Measurements from ENCODE around the gene PTX4. TPM values are rescaled to one million over a fixed set of nuclear protein-coding genes. Genes with fewer than 3 reads are reported as not detected.

PTX4 gene
- polyA plus RNA-seq, 1 of the 3 experiments (the other 2 are of a cell fraction): not detected

DNA sequence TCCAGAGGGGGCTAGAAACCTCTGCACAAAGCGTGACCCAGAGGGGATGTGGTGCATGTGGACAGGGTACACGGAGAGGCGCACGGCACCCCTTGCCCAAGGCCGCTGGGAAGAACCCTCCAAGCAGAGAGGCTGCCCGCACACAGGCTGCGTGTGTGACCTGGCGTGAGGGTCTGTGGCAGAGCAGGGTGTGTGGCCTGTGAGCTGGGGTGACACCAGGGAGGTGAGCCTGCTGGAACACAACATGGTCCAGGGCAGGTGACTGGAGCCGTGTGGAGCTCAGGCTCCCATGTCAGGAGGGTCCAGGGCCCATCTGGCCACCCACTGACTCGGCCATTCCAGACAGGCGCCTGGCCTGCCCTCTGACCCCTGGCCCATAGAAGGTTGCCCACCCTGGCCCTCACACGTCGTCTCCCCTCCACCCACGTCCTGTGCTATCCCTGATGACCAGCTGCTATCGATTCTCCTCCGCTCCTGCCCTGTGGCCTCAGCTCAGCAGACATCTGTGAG, 29.9 kb upstream of the PTX4 start (continued):
- TF ChIP-seq, protein P1, sequence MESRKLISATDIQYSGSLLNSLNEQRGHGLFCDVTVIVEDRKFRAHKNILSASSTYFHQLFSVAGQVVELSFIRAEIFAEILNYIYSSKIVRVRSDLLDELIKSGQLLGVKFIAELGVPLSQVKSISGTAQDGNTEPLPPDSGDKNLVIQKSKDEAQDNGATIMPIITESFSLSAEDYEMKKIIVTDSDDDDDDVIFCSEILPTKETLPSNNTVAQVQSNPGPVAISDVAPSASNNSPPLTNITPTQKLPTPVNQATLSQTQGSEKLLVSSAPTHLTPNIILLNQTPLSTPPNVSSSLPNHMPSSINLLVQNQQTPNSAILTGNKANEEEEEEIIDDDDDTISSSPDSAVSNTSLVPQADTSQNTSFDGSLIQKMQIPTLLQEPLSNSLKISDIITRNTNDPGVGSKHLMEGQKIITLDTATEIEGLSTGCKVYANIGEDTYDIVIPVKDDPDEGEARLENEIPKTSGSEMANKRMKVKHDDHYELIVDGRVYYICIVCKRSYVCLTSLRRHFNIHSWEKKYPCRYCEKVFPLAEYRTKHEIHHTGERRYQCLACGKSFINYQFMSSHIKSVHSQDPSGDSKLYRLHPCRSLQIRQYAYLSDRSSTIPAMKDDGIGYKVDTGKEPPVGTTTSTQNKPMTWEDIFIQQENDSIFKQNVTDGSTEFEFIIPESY (IDR thresholded peaks at IDR 0.05; ENCODE audit: borderline replicate concordance, low read depth): no peak
- TF ChIP-seq SIN3A (IDR thresholded peaks at IDR 0.05; ENCODE audit: borderline replicate concordance, low read depth, low read length): no peak

DNA sequence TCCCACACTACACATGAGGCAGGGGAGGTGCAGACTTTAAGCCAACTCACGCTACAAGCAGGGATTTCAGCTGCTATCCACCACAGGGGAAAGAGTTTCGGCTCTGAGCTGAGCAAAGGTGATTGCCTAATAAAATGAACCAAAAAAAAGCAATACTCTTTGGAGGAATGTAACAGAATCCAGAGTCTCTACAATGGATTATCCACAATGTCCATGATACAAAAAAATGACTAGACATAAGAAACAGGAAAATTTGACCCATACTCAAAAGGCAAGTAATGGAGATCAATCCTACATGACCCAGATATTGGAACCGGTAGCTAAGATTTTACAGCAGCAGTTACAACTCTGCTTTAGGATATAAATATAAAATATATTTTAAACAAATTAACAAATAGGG, 25.8 kb upstream of the PTX4 start:
- no peaks in the 10 kb centered on the region for H3K9me3 ChIP-seq
- H3F3A ChIP-seq (replicated peaks; ENCODE audit: insufficient read depth): no peaks in the 10 kb centered on the region
- no peaks in the 10 kb centered on the region for H3K79me2 ChIP-seq (ENCODE audit: insufficient read depth)
- H3K9me2 ChIP-seq: no peaks in the 10 kb centered on the region
- H4K20me1 ChIP-seq (ENCODE audit: insufficient read depth): no peaks in the 10 kb centered on the region
- ChIA-PET POLR2A (no interaction called here), CTCF (interaction anchor here (2.1 kb wide), 1 partner anchor 10 kb away, joined by 5 read pairs; no protein-coding TSS in a partner anchor)
- H3K4me1 ChIP-seq (ENCODE audit: control insufficient read depth in 1 of 2, insufficient read depth in 2 of 2, low read depth in 1 of 2, low read length in 1 of 2): no peaks in the 10 kb centered on the region
- H3K27me3 ChIP-seq (ENCODE audit: insufficient read depth): no peaks in the 10 kb centered on the region
- no peak overlapping the region for H3K9ac ChIP-seq
- H3K27ac ChIP-seq (ENCODE audit: low read depth in 2 of 2, low read length in 1 of 2): no peak overlapping the region
- H3K36me3 ChIP-seq (replicated peaks in 1 of 2; ENCODE audit: control insufficient read depth in 1 of 2, insufficient read depth in 2 of 2, low read length in 1 of 2): peaks cover 4 to 11% of the 10 kb centered on the region in 2 experiments
- WGBS (ENCODE audit: low lambda C conversion rate): 83% methylated on average over 3 of the region's 3 CpGs
- H3K4me2 ChIP-seq: no peak overlapping the region
- no peak overlapping the region for H2AFZ ChIP-seq (ENCODE audit: low read depth)
- no peak overlapping the region for H3K4me3 ChIP-seq (ENCODE audit: low read depth in 2 of 2, low read length in 1 of 2)
- DNase-seq: no peak
- TF ChIP-seq, protein P1 (IDR thresholded peaks at IDR 0.05; ENCODE audit: borderline replicate concordance, low read depth): no peak
- TF ChIP-seq, protein P2, sequence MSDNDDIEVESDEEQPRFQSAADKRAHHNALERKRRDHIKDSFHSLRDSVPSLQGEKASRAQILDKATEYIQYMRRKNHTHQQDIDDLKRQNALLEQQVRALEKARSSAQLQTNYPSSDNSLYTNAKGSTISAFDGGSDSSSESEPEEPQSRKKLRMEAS (IDR thresholded peaks at IDR 0.05; ENCODE audit: low read depth): no peak
- TF ChIP-seq SMC3 (IDR thresholded peaks at IDR 0.05; ENCODE audit: low read depth, low read length) (no peak), RCOR1 (IDR thresholded peaks at IDR 0.05; ENCODE audit: low read length) (no peak), ELF1 (IDR thresholded peaks at IDR 0.05) (no peak), FOSL2 (IDR thresholded peaks at IDR 0.05; ENCODE audit: borderline replicate concordance, low read depth) (no peak), YY1 (IDR thresholded peaks at IDR 0.05; ENCODE audit: low read depth) (no peak), POLR2AphosphoS5 (IDR thresholded peaks at IDR 0.05; ENCODE audit: low read depth, low read length) (no peak), TEAD4 (IDR thresholded peaks at IDR 0.05; ENCODE audit: borderline replicate concordance, insufficient read depth) (no peak), FOXM1 (IDR thresholded peaks at IDR 0.05; ENCODE audit: low read depth) (no peak)
- TF ChIP-seq, protein P3, sequence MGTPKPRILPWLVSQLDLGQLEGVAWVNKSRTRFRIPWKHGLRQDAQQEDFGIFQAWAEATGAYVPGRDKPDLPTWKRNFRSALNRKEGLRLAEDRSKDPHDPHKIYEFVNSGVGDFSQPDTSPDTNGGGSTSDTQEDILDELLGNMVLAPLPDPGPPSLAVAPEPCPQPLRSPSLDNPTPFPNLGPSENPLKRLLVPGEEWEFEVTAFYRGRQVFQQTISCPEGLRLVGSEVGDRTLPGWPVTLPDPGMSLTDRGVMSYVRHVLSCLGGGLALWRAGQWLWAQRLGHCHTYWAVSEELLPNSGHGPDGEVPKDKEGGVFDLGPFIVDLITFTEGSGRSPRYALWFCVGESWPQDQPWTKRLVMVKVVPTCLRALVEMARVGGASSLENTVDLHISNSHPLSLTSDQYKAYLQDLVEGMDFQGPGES (IDR thresholded peaks at IDR 0.05; ENCODE audit: low read depth, low read length): no peak
- TF ChIP-seq, protein P4, sequence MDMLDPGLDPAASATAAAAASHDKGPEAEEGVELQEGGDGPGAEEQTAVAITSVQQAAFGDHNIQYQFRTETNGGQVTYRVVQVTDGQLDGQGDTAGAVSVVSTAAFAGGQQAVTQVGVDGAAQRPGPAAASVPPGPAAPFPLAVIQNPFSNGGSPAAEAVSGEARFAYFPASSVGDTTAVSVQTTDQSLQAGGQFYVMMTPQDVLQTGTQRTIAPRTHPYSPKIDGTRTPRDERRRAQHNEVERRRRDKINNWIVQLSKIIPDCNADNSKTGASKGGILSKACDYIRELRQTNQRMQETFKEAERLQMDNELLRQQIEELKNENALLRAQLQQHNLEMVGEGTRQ (IDR thresholded peaks at IDR 0.05; ENCODE audit: borderline replicate concordance, low read depth, low read length): no peak
